ENCODE data around the gene PNKP.

DNA sequence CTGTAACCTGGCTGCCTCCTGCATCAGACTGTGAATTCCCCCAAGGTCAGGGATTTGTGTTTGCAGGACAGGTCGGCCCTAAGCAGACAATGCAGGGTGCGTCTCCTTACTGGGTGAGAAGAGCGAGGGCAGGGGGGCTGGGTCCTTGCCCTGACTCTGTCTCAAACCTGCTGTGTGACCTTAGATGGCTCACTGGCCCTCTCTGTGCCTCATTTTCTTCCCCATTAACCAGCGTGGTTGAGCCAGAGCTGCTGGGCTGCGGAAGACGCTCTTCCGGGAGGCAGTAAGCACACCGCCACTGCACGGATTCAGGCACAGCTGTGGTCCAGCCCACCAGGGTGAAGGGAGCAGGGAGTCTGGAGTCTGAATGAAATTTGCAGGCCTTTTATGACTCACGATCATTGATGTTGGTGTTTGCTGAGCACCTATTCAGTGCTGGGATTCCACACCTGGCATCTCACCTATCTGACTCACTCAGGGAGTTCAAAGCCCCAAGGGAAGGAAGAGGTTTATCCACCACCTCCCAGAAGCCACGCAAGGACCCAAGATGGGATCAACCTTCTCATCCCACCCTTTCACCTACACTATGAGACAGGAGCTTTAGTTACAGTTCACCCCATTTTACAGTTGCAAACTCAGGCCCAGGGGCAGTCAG, 7.3 kb upstream of the PNKP start:
- TF ChIP-seq, protein P1, sequence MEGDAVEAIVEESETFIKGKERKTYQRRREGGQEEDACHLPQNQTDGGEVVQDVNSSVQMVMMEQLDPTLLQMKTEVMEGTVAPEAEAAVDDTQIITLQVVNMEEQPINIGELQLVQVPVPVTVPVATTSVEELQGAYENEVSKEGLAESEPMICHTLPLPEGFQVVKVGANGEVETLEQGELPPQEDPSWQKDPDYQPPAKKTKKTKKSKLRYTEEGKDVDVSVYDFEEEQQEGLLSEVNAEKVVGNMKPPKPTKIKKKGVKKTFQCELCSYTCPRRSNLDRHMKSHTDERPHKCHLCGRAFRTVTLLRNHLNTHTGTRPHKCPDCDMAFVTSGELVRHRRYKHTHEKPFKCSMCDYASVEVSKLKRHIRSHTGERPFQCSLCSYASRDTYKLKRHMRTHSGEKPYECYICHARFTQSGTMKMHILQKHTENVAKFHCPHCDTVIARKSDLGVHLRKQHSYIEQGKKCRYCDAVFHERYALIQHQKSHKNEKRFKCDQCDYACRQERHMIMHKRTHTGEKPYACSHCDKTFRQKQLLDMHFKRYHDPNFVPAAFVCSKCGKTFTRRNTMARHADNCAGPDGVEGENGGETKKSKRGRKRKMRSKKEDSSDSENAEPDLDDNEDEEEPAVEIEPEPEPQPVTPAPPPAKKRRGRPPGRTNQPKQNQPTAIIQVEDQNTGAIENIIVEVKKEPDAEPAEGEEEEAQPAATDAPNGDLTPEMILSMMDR (conservative IDR thresholded peaks at IDR 0.05), result no peak
- no peak for TF ChIP-seq ZFX (IDR thresholded peaks at IDR 0.05)

All from C4-2B (cell line).